A549 (cell line): ENCODE results near the gene USP15. TPM values are rescaled to one million over a fixed set of nuclear protein-coding genes. Genes with fewer than 3 reads are reported as not detected.

Source experiments
- ATAC-seq, 2 experiments: fragments of 200-7000 bp in 1 of 2; fragments of >200 bp in 1 of 2; cut with Nextera tagmentation in 1 of 2; cut with Tn5 transposase in 1 of 2; 3 replicates each; pipeline versions ENCODE4 v1.8.0 to v1.9.1; 2018 to 2020; ENCODE audit warnings: mild to moderate bottlenecking in 1 of 2, moderate library complexity in 1 of 2
- CTCF ChIA-PET: fragments of 300-600 bp; sonication (Branson Sonifier 250); formaldehyde crosslinking; extraction: SDS; loops from one replicate; lab custom pipeline; 2021; ENCODE audit warnings: antibody characterized with exemption, inconsistent platforms; lab: Yijun Ruan, JAX
- POLR2A ChIA-PET: fragments of 350-600 bp; formaldehyde crosslinking; extraction: SDS; loops from one replicate; lab custom pipeline; 2021; ENCODE audit warnings: antibody characterized with exemption, inconsistent platforms; lab: Yijun Ruan, JAX
- DNase-seq, 2 experiments: peaks; one replicate each; pipeline versions ENCODE4 v3.0.0 to v3.0.0-alpha.2; 2011 to 2016; ENCODE audit warnings: low read depth in 1 of 2, low spot score in 1 of 2
- FAIRE-seq: peaks from 2 replicates; lab custom pipeline; 2011; peaks lifted over from hg19 to GRCh38; lab: Jason Lieb, UNC
- H3K27ac ChIP-seq, 2 experiments: fragments of >200 bp; sonication (Bioruptor Twin); formaldehyde crosslinking; 3 replicates each; pipeline ENCODE4 v1.5.1; 2016 to 2017
- H3K4me1 ChIP-seq: fragments of >200 bp; sonication (Bioruptor Twin); formaldehyde crosslinking; 3 replicates; pipeline ENCODE4 v1.6.1; 2016
- H3K4me2 ChIP-seq: fragments of >200 bp; sonication (Bioruptor Twin); formaldehyde crosslinking; 3 replicates; pipeline ENCODE4 v1.6.1; 2016
- H3K4me3 ChIP-seq: fragments of >200 bp; sonication (Bioruptor Twin); formaldehyde crosslinking; 3 replicates; pipeline ENCODE4 v1.5.1; 2016
- H3K9me3 ChIP-seq: fragments of >200 bp; sonication (Bioruptor Twin); formaldehyde crosslinking; 3 replicates; pipeline ENCODE4 v1.6.1; 2016
- BCL3 ChIP-seq: fragments of >200 bp; sonication (Bioruptor Twin); formaldehyde crosslinking; IDR thresholded peaks from 3 replicates; pipeline ENCODE4 v1.6.1; 2016
- BHLHE40 ChIP-seq: IDR thresholded peaks from 2 replicates; pipeline ENCODE4 v1.6.1; 2012; ENCODE audit warnings: low read depth, low read length, inconsistent platforms
- CBX8 ChIP-seq: fragments of 200-600 bp; sonication (generic); IDR thresholded peaks from 2 replicates; pipeline ENCODE4 v1.6.1; 2016
- CEBPB ChIP-seq, 2 experiments: fragments of >200 bp in 1 of 2; sonication (Bioruptor Twin) in 1 of 2; formaldehyde crosslinking in 1 of 2; IDR thresholded peaks; 2 replicates each; pipeline ENCODE4 v1.6.1; 2012 to 2016
- CHD2 ChIP-seq: fragments of 150-350 bp; IDR thresholded peaks from 2 replicates; pipeline ENCODE4 v1.6.1; 2014; ENCODE audit warnings: low read length; ENCODE audit not compliant: partially characterized antibody
- CHD4 ChIP-seq: fragments of 200-600 bp; sonication (generic); IDR thresholded peaks from 2 replicates; pipeline ENCODE4 v1.6.1; 2016; ENCODE audit warnings: antibody characterized with exemption, mild to moderate bottlenecking, borderline replicate concordance
- CTCF ChIP-seq: fragments of >200 bp; sonication (Bioruptor Twin); formaldehyde crosslinking; IDR thresholded peaks from 3 replicates; pipeline ENCODE4 v1.5.1; 2016
- EHF ChIP-seq: fragments of 250-450 bp; sonication (Bioruptor Pico); IDR thresholded peaks from 2 replicates; pipeline ENCODE4 v1.5.0; 2020; ENCODE audit warnings: mild to moderate bottlenecking
- EHMT2 ChIP-seq: fragments of 200-600 bp; sonication (generic); IDR thresholded peaks from 2 replicates; pipeline ENCODE4 v1.6.1; 2016; ENCODE audit warnings: antibody characterized with exemption, low read depth, mild to moderate bottlenecking, moderate library complexity
- ELK1 ChIP-seq: fragments of 150-350 bp; IDR thresholded peaks from 2 replicates; pipeline ENCODE4 v1.6.1; 2014; ENCODE audit warnings: low read depth, mild to moderate bottlenecking, low read length
- FOXS1 ChIP-seq: fragments of 250-450 bp; sonication (Bioruptor Pico); IDR thresholded peaks from 2 replicates; pipeline ENCODE4 v1.5.0; 2020; ENCODE audit warnings: mild to moderate bottlenecking, moderate library complexity
- HDAC2 ChIP-seq: fragments of 200-600 bp; sonication (generic); IDR thresholded peaks from 2 replicates; pipeline ENCODE4 v1.6.1; 2016
- HOXA7 ChIP-seq: fragments of 250-450 bp; sonication (Bioruptor Pico); IDR thresholded peaks from 2 replicates; pipeline ENCODE4 v1.5.0; 2020; ENCODE audit warnings: mild to moderate bottlenecking, moderate library complexity
- HOXB13 ChIP-seq: fragments of 250-450 bp; sonication (Bioruptor Pico); IDR thresholded peaks from 2 replicates; pipeline ENCODE4 v1.5.0; 2020; ENCODE audit warnings: low read depth, mild to moderate bottlenecking, moderate library complexity
- JUNB ChIP-seq: fragments of >200 bp; sonication (Bioruptor Twin); formaldehyde crosslinking; IDR thresholded peaks from 2 replicates; pipeline ENCODE4 v1.6.1; 2016
- KDM5A ChIP-seq: fragments of 200-600 bp; sonication (generic); IDR thresholded peaks from 2 replicates; pipeline ENCODE4 v1.6.1; 2016; ENCODE audit warnings: antibody characterized with exemption, mild to moderate bottlenecking
- NFE2L2 ChIP-seq: fragments of 150-350 bp; conservative IDR thresholded peaks from 2 replicates; pipeline ENCODE4 v1.6.1; 2014; ENCODE audit warnings: low read length
- NPAS2 ChIP-seq: fragments of 250-450 bp; sonication (Bioruptor Pico); IDR thresholded peaks from 2 replicates; pipeline ENCODE4 v1.8.0; 2022; ENCODE audit warnings: mild to moderate bottlenecking, moderate library complexity, borderline replicate concordance
- PBX3 ChIP-seq: IDR thresholded peaks from 2 replicates; pipeline ENCODE4 v1.6.1; 2012
- PHF8 ChIP-seq: fragments of 200-600 bp; sonication (generic); IDR thresholded peaks from 2 replicates; pipeline ENCODE4 v1.6.1; 2016; ENCODE audit warnings: low read depth, mild to moderate bottlenecking, antibody characterized with exemption, moderate library complexity, borderline replicate concordance
- POLR2AphosphoS2 ChIP-seq: conservative IDR thresholded peaks from 2 replicates; pipeline ENCODE4 v1.6.1; 2012; ENCODE audit warnings: low read length, improper control_type of control experiment, inconsistent platforms
- RAD21 ChIP-seq, 2 experiments: fragments of >200 bp in 1 of 2; sonication (Bioruptor Twin) in 1 of 2; formaldehyde crosslinking in 1 of 2; IDR thresholded peaks in 1 of 2; conservative IDR thresholded peaks in 1 of 2; 2 replicates in 1 of 2; 3 replicates in 1 of 2; pipeline ENCODE4 v1.6.1; 2012 to 2018; ENCODE audit warnings: inconsistent platforms in 1 of 2
- RARB ChIP-seq: fragments of 250-450 bp; sonication (Bioruptor Pico); IDR thresholded peaks from 2 replicates; pipeline ENCODE4 v1.8.0; 2021; ENCODE audit warnings: mild to moderate bottlenecking, moderate library complexity
- SREBF2 ChIP-seq: fragments of 450-650 bp; IDR thresholded peaks from 2 replicates; pipeline ENCODE4 v1.6.1; 2014; ENCODE audit warnings: mild to moderate bottlenecking, moderate library complexity
- TFCP2L1 ChIP-seq: fragments of 250-450 bp; sonication (Bioruptor Pico); IDR thresholded peaks from 2 replicates; pipeline ENCODE4 v1.5.0; 2021; ENCODE audit warnings: mild to moderate bottlenecking
- TP53 ChIP-seq: fragments of 250-450 bp; sonication (Bioruptor Pico); IDR thresholded peaks from 2 replicates; pipeline ENCODE4 v1.5.0; 2021; ENCODE audit warnings: mild to moderate bottlenecking, moderate library complexity
- USF2 ChIP-seq: fragments of 450-650 bp; IDR thresholded peaks from 2 replicates; pipeline ENCODE4 v1.6.1; 2014; ENCODE audit warnings: antibody characterized with exemption
- ZC3H11A ChIP-seq: fragments of 450-650 bp; IDR thresholded peaks from 2 replicates; pipeline ENCODE4 v1.6.1; 2014; ENCODE audit warnings: antibody characterized with exemption, mild to moderate bottlenecking
- WGBS: methylation state at CpG from one replicate; pipeline ENCODE4 v1.1.6; 2017; ENCODE audit errors: missing lambda C conversion rate; 5-methylcytosine and 5-hydroxymethylcytosine counted together
- polyA plus RNA-seq, 4 experiments: library from polyadenylated mRNA; depleted of rRNA in 3 of 4; stranded (reverse); fragments of >200 nt; fragmentation: RNase III in 1 of 4; extraction: RNeasy Plus Mini Kit Qiagen cat#74134 plus additional on column Dnase treatment in 1 of 4; gene quantifications; 2 replicates in 3 of 4; 3 replicates in 1 of 4; pipeline ENCODE4 v1.2.3, GENCODE V29; 2011 to 2017

USP15 gene
- polyA plus RNA-seq, 2 of the 4 experiments (the other 2 are of a cell fraction) = 30.4 to 67.6 TPM

GRCh38 chr12:62279058-62279457 is 18.9 kb downstream of the USP15 start:
- H3K4me1 ChIP-seq = peaks cover 13% of the 10 kb centered on the region; the same call in 2 of the 3 replicates
- no peak overlapping the region for H3K4me3 ChIP-seq
- ATAC-seq (no peak), FAIRE-seq (no peak), DNase-seq (no peak)
- POLR2A ChIA-PET = no interaction called here
- CTCF ChIA-PET = no interaction called here
- 94% methylated on average over 1 of the region's 1 CpG for WGBS
- H3K9me3 ChIP-seq = no peaks in the 10 kb centered on the region
- H3K4me2 ChIP-seq = no peak overlapping the region
- no peak overlapping the region for H3K27ac ChIP-seq
- TF ChIP-seq EHF (no peak), ZC3H11A (no peak), CHD4 (no peak), CTCF (no peak), KDM5A (no peak), USF2 (no peak), TFCP2L1 (CRISPR knock-in tag) (no peak), HOXB13 (CRISPR knock-in tag) (no peak), BHLHE40 (no peak), CBX8 (no peak), EHMT2 (no peak), ELK1 (no peak), RAD21 (conservative IDR thresholded peaks at IDR 0.05 in 1 of 2, IDR thresholded peaks at IDR 0.05 in 1 of 2) (no peak), CEBPB (IDR thresholded peaks at IDR 0.05) (no peak), SREBF2 (no peak), TP53 (CRISPR knock-in tag) (no peak), POLR2AphosphoS2 (no peak), HOXA7 (CRISPR knock-in tag) (no peak), NFE2L2 (no peak)
- TF ChIP-seq, all 56 proteins: peak for 0

- DNase-seq = no peak
- CTCF ChIA-PET = no interaction called here
- TF ChIP-seq NPAS2 (CRISPR knock-in tag) = no peak
- FAIRE-seq = no peak
- Histone ChIP-seq H3K4me1 (peaks cover 13% of the 10 kb centered on the region; the same call in 2 of the 3 replicates), H3K4me3 (no peak overlapping the region), H3K27ac (no peak overlapping the region), H3K4me2 (no peak overlapping the region), H3K9me3 (no peaks in the 10 kb centered on the region)
- no peak for ATAC-seq
- POLR2A ChIA-PET = no interaction called here
These were observed 19.8 kb downstream of the USP15 start for GRCh38 chr12:62279961-62280360.

GRCh38 chr12:62282057-62282774 is 22.0 kb downstream of the USP15 start:
- no peak overlapping the region for H3K4me3 ChIP-seq
- 68% methylated on average over 2 of the region's 2 CpGs for WGBS
- POLR2A ChIA-PET = no interaction called here
- H3K9me3 ChIP-seq = no peaks in the 10 kb centered on the region
- H3K4me2 ChIP-seq = no peak overlapping the region
- H3K27ac ChIP-seq = no peak overlapping the region
- CTCF ChIA-PET = no interaction called here
- FAIRE-seq = no peak
- no peak for ATAC-seq
- no peak for DNase-seq
- peaks cover 13% of the 10 kb centered on the region; the same call in 2 of the 3 replicates for H3K4me1 ChIP-seq
- TF ChIP-seq RARB (CRISPR knock-in tag) (no peak), HOXB13 (CRISPR knock-in tag) (no peak), EHF (no peak), PHF8 (no peak), PBX3 (no peak), CHD2 (no peak), HDAC2 (no peak), BCL3 (no peak), FOXS1 (CRISPR knock-in tag) (no peak), JUNB (no peak)
